Neural cell (in vitro differentiated cells): ENCODE results near the gene KCNQ5. TPM values are rescaled to one million over a fixed set of nuclear protein-coding genes. Genes with fewer than 3 reads are reported as not detected.

Experiments
- H2AFZ ChIP-seq: fragments of 200-600, 300-800 bp; sonication (generic), shearing (Covaris generic); 2 replicates; pipeline ENCODE4 v1.6.0; 2014; ENCODE audit warnings: low read depth, mild to moderate bottlenecking, antibody characterized with exemption, low read length, moderate library complexity
- H3F3A ChIP-seq: fragments of 200-600 bp; shearing (Covaris generic); 2 replicates; pipeline ENCODE4 v1.6.1; 2016; ENCODE audit warnings: mild to moderate bottlenecking, moderate library complexity, mixed read lengths, antibody characterized with exemption, low read length; ENCODE audit not compliant: insufficient read depth, poor library complexity, severe bottlenecking
- H3K27ac ChIP-seq: fragments of 200-600, 300-800 bp; sonication (generic), shearing (Covaris generic); 2 replicates; pipeline ENCODE4 v1.5.1; 2014; ENCODE audit warnings: mild to moderate bottlenecking, low read length, moderate library complexity
- H3K27me3 ChIP-seq: fragments of 300-800, 200-600 bp; sonication (generic), shearing (Covaris generic); 2 replicates; pipeline ENCODE4 v1.6.0; 2014; ENCODE audit warnings: mild to moderate bottlenecking, low read depth, low read length, moderate library complexity; ENCODE audit not compliant: insufficient read depth
- H3K36me3 ChIP-seq: fragments of 300-800, 200-600 bp; sonication (generic), shearing (Covaris generic); 2 replicates; pipeline ENCODE4 v1.5.1; 2014; ENCODE audit warnings: mild to moderate bottlenecking, antibody characterized with exemption, low read length, moderate library complexity; ENCODE audit not compliant: insufficient read depth
- H3K4me2 ChIP-seq: fragments of 300-800, 200-600 bp; sonication (generic), shearing (Covaris generic); 2 replicates; pipeline ENCODE4 v1.6.0; 2014; ENCODE audit warnings: mild to moderate bottlenecking, low read length
- H3K4me3 ChIP-seq: fragments of 300-800, 200-600 bp; sonication (generic), shearing (Covaris generic); 2 replicates; pipeline ENCODE4 v1.5.1; 2014; ENCODE audit warnings: mild to moderate bottlenecking, low read length, moderate library complexity
- H3K79me2 ChIP-seq: fragments of 200-600 bp; shearing (Covaris generic); replicated peaks from 2 replicates; pipeline ENCODE4 v1.6.0; 2014; ENCODE audit warnings: mild to moderate bottlenecking, low read length, moderate library complexity; ENCODE audit not compliant: insufficient read depth
- H3K9ac ChIP-seq: fragments of 300-800, 200-600 bp; sonication (generic), shearing (Covaris generic); 2 replicates; pipeline ENCODE4 v1.6.1; 2016; ENCODE audit warnings: mild to moderate bottlenecking, low read length, mixed read lengths
- H3K9me2 ChIP-seq: fragments of 200-600 bp; shearing (Covaris generic); 2 replicates; pipeline ENCODE4 v1.6.1; 2016; ENCODE audit warnings: mild to moderate bottlenecking, low read length, mixed read lengths; ENCODE audit not compliant: insufficient read depth
- H3K9me3 ChIP-seq: fragments of 200-600, 300-800 bp; sonication (generic), shearing (Covaris generic); 2 replicates; pipeline ENCODE4 v1.6.1; 2016; ENCODE audit warnings: mild to moderate bottlenecking, mixed run types, low read length, moderate library complexity, mixed read lengths
- H4K20me1 ChIP-seq: fragments of 200-600 bp; shearing (Covaris generic); 2 replicates; pipeline ENCODE4 v1.6.1; 2016; ENCODE audit warnings: mild to moderate bottlenecking, mixed run types; ENCODE audit not compliant: insufficient read depth
- CTCF ChIP-seq: fragments of 450-650 bp; IDR thresholded peaks from 2 replicates; pipeline ENCODE4 v1.5.1; 2014; ENCODE audit warnings: antibody characterized with exemption, mild to moderate bottlenecking, moderate library complexity; ENCODE audit not compliant: poor library complexity, severe bottlenecking
- EP300 ChIP-seq: fragments of 450-650 bp; conservative IDR thresholded peaks from 2 replicates; pipeline ENCODE4 v1.6.1; 2014; ENCODE audit warnings: antibody characterized with exemption, mild to moderate bottlenecking, moderate library complexity; ENCODE audit not compliant: poor library complexity, severe bottlenecking
- EZH2 ChIP-seq: fragments of 200-600, 300-800 bp; shearing (Covaris generic), sonication (generic); IDR thresholded peaks from 2 replicates; pipeline ENCODE4 v1.6.1; 2014; ENCODE audit warnings: antibody characterized with exemption, low read length, borderline replicate concordance, mild to moderate bottlenecking; ENCODE audit not compliant: insufficient read depth, poor library complexity, severe bottlenecking
- MXI1 ChIP-seq: fragments of 450-650 bp; conservative IDR thresholded peaks from 2 replicates; pipeline ENCODE4 v1.6.1; 2014; ENCODE audit warnings: antibody characterized with exemption, mild to moderate bottlenecking; ENCODE audit not compliant: poor library complexity, severe bottlenecking
- POLR2AphosphoS5 ChIP-seq: IDR thresholded peaks from 2 replicates; pipeline ENCODE4 v1.6.1; 2012
- RAD21 ChIP-seq: fragments of 450-650 bp; conservative IDR thresholded peaks from 2 replicates; pipeline ENCODE4 v1.6.1; 2014; ENCODE audit warnings: antibody characterized with exemption, mild to moderate bottlenecking, moderate library complexity
- REST ChIP-seq: IDR thresholded peaks from 2 replicates; pipeline ENCODE4 v1.6.1; 2012; ENCODE audit warnings: borderline replicate concordance
- SMC3 ChIP-seq: fragments of 450-650 bp; conservative IDR thresholded peaks from 2 replicates; pipeline ENCODE4 v1.6.1; 2014; ENCODE audit warnings: antibody characterized with exemption, mild to moderate bottlenecking, moderate library complexity; ENCODE audit not compliant: poor library complexity
- TAF1 ChIP-seq: IDR thresholded peaks from 2 replicates; pipeline ENCODE4 v1.6.1; 2012; ENCODE audit warnings: low read depth
- polyA plus RNA-seq: library from polyadenylated mRNA; depleted of rRNA; stranded (reverse); fragments of >200 nt; gene quantifications from 2 replicates; pipeline ENCODE4 v1.2.3, GENCODE V29; 2014

Gene KCNQ5
- polyA plus RNA-seq, 1 donor from 2014 or later, result 0.30 TPM

- no peaks in the 10 kb centered on the region for H3K79me2 ChIP-seq
- H3K4me2 ChIP-seq, result no peak overlapping the region
- H4K20me1 ChIP-seq, result no peaks in the 10 kb centered on the region
- H3K27ac ChIP-seq, result no peak overlapping the region
- TF ChIP-seq EP300 (no peak), RAD21 (no peak), MXI1 (no peak), EZH2 (no peak), CTCF (no peak), POLR2AphosphoS5 (no peak), TAF1 (no peak), SMC3 (no peak), REST (no peak)
- H3K4me3 ChIP-seq, result no peak overlapping the region
- no peaks in the 10 kb centered on the region for H3K9me3 ChIP-seq
- H3K36me3 ChIP-seq, result no peaks in the 10 kb centered on the region
- H3K27me3 ChIP-seq, result no peaks in the 10 kb centered on the region
- no peaks in the 10 kb centered on the region for H3F3A ChIP-seq
- H3K9me2 ChIP-seq, result no peaks in the 10 kb centered on the region
- H3K9ac ChIP-seq, result no peak overlapping the region
- no peak overlapping the region for H2AFZ ChIP-seq
These were observed 28.3 kb downstream of the KCNQ5 start for GRCh38 chr6:72650081-72650745.

- Histone ChIP-seq H3K4me2 (no peak overlapping the region), H3K9ac (no peak overlapping the region), H3K27ac (no peak overlapping the region), H3K36me3 (no peaks in the 10 kb centered on the region), H2AFZ (no peak overlapping the region), H3K27me3 (no peaks in the 10 kb centered on the region), H3K9me2 (no peaks in the 10 kb centered on the region), H3F3A (no peaks in the 10 kb centered on the region), H3K9me3 (no peaks in the 10 kb centered on the region), H3K79me2 (no peaks in the 10 kb centered on the region), H4K20me1 (no peaks in the 10 kb centered on the region), H3K4me3 (no peak overlapping the region)
- TF ChIP-seq SMC3 (no peak), CTCF (no peak), EZH2 (no peak), TAF1 (no peak), POLR2AphosphoS5 (no peak), EP300 (no peak)
These were observed 29.3 kb downstream of the KCNQ5 start for GRCh38 chr6:72651174-72651573.
